NCI-H2171 (cell line): ENCODE results near the gene NUDT14.

ENCODE experiments used
- DNase-seq: peaks from one replicate; lab custom pipeline; 2025; lab: John Stamatoyannopoulos, UW

The NUDT14 gene

DNA sequence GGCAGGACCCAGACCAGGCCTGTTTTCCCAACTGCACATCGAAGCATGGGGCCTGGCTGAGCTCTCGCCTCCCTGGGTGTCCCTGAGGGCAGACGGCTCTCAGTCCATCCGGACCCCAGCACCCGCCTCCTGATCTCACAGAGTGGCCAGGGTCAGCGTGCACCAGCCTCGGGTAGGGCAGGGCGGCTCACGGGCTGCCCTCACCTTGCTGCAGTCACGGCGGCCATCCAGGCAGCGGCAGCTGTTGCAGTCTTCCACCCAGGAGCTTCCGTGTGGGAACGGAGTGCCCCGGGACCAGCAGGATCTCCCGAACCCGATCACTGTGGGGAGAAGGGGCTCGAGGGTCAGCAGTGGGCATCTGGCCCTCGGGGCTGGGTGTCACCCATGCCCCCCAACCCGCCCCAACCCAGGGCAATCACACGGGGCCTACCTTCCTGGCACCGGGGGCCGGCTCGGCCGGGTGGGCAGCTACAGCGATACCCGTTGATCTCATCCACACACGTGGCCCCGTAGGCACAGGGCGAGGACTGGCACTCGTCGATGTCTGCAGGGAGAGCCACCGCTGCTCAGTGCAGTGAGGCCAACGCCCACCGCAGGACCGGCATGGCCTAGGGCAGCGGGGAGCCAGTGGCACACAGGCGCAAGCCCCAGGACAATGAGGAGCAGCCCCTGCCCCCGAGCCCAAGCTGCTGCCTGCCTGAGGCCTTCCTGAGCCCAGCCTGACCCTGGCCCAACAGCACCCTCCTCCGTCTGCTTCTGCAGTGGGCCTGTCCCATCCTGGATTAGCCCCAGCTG, 34.7 kb downstream of the NUDT14 start:
- DNase-seq = no peak

DNA sequence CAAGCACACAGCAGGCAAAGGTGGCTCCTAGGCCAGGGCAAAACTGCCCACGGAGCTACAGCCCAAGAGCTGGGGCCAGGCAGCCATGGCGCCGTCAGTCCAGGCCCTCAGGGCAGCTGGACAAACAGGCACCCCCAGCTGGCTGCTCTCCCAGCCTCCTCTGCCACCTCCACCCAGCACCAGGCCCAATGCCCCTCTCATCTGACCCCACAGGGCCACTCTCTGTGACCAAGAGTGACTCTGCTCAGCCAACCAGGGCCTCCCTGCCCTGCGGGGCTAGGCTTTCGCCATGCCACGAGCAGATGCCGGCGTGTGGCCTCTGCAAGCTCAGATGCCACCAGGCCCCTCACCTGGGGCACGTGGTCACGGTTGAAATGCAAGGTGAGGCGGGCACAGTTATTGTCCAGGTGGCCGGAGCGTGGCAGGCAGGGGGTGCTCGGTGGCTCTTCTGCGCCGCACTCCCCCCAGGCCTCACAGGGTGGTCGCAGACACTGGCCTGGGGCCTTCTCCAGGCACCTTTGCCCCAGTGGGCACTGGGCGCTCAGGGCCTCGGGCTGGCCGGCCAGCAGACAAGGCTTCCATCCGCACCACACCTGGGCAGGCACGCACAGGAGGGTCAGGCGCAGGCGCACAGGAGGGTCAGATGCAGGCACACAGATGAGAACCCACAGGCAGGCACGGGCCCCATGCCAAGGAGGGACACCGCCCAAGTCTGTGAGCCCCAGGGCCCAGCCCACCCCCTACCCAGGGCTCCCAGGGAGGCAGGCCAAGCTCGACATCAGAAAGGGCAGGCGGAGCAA, 35.5 kb downstream of the NUDT14 start:
- no peak for DNase-seq

DNA sequence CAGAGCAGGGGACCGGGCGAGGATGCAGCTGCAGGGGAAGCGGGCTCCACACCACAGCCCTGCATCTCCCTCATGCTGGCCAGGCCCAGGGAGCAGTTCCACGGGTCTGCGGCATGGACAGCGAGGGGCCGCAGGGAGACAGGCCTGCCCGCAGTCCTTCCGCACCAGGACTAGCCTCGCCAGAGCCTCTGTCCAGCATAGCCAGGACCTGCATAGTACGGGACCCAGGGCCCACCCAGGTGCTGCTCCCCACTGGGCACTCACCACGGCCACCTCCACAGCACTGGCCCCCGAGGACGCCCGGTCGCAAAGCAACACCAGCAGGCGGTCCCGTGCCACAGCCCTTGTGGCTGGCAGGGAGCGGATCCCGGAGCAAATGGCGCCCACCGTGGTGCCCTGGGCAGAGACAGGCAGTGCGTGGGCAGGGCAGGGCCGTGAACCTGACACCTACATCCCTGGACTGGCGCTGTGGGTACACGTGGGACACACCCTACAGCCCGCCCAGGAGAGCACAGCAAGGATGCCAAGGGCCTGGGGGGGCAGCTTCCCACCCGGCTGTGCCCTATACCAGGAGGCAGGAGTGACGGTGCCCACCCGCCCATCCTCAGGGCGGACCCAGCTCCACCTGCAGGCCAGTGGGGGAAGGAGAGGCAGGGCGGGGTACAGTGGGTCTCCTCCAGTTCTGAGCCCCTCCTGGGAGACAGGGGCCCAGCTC, 36.3 kb downstream of the NUDT14 start:
- DNase-seq = no peak

DNA sequence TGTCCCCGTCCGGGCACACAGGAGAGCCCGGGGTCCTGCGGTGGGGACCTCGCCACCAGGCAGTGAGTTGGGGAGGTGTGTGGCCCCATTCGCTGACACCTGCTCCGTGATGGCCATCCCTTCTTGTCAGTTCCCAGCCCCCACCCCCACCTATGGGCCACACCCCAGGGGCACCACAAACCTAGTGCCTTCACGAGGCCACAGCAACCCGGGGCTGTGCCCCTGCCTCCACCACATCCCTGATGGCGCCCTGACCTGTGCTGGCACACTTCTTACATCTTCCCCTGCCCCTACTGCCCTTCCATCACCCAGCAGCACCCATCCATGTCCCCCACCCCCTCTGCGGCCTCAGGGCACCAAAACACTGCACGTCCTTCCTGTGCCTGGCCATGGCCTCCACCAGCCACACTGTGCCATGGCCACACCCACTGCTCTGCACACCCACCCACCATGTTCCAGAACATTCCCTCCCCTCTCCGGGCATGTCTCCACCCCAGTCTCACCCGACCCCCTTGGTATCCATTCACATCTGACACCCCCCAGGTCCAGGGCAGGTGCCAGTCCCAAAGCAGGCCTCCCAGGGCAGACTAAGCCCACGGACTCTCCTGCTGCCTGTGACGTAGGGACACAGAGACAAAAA, 37.0 kb downstream of the NUDT14 start:
- DNase-seq = no peak

DNA sequence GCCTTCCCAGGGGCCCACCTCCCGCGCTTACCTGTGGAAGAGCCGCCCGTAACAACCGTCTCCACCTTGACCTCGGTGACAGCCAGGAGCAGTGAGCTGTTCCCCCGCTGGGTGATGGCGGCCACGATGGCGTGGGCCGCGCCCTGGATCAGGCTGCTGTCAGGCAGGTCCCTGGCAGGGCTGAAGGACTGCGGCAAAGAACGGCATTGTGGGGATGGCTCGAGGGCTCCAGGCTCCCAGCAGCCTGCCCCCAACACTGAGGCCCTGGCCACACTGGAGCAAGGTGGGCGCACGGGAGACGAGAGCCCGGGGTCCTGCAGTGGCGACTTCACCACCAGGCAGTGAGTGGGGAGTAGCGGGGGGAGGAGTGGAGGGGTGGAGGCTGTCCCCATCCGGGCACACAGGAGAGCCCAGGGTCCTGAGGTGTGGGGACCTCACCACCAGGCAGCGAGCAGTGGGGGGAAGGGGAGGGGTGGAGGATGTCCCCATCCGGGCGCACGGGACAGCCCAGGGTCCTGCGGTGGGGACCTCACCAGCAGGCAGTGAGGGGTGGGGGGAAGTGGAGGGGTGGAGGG, 37.6 kb downstream of the NUDT14 start:
- DNase-seq = no peak

DNA sequence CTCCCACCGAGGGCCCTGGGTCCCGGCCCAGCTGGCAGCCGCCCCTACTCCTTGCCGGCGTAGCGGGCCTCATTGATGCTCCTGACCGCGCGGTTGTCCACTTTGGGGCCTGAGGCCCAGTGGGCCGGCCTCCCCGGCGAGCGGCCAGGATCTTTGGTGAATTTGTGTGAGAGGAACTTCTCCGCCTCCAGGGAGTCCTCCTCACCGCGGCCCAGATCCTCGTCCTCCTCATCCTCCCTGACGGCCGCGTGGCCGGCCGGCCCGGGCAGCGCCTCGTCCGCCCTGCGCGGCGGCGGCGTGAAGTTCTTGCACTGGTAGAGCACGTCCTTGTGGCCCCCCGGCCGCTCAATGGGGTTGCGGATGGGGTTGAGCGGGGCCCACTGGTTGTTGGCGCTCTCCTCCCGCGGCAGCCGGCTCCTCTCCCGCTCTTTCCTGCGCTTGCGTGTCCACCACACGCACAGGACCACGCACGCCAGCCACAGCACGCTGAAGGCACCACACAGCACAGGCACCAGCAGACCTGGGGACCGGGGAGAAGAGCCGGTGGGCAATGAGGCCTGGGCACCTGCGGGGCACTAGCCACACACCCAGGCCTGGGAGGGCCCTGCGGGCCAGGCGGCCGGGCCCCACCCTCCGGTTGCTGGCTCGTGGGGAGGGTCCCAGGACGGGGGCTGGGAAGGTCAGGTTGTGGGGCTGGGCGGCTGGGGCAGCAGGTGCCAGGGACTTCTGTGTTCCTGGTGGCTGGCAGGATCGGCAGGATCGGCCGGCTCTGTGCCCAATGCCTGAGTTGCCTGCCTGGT, 38.3 kb downstream of the NUDT14 start:
- no peak for DNase-seq

DNA sequence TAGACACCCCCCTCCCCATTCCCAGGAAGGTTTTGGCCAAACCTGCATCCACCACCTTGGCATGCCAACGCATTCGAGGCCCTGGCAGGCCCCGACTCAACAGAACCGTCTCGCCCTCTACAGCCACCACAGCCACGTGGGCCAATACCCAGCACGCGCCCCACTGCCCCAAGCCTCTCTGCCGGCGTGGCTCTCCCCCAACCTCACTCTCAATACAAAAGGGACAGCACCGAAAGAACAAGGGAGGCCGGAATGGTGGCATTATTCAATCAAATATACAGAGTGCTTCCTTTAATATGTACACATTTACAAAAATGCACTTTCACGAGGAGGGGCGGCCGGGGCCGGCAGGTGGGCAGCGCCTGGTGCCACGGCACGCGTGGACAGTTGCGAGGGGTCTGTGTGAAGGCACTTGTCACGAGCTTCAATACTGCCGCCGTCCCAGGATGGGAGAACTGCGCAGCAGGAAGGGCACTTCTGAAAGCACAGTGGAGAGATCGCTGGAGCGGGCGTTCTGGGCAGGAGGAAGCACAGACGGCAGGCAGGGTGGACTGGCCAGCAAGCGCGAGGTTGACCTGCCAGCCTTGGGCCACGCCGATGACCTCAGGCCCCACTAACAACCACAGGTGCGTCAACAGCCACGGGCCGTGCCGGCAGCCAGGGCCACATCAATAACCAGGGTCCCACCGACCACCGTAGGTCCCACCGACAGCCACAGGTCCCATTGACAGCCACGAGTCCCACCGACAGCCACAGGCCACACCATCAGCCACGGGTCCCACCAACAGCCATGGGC, 39.4 kb downstream of the NUDT14 start:
- no peak for DNase-seq

DNA sequence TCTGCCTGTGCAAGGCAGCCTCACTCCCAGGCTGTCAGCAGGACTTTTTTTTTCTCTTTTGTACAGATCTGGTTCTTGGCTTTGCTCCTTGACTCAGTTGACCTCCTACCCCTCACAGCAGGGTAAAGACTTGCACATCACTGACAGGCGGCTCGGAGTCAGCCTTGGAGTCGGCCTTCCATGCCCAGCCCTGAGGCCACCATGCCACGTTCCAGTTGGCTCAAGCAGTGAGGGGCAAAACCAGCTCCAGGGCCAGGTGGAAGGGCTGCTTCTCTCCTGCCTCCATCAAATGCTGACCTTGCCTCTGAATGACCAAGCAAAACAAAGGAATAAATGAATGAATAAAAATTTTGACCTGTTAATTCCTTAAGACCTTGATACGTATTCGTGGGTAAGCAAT, 40.1 kb downstream of the NUDT14 start:
- DNase-seq = no peak

DNA sequence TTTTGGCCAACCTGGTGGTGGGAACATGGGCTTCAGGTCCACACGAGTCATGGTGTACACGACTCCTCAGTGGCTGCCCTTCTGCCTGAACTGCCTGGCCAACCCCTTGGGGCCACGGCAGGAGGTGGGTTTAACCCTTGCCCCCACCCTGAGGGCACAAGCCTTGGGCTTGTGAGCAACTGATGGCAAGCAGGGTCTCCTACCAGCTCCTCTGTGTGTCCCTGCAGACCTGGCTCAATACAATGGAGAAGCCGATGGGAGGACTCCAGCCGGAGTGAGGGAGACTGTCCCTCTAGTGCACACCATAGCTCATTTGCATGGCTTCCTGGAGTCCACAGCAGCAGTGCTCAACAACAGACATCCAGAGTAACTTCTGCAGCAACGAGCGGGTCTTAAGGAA, 40.5 kb downstream of the NUDT14 start:
- no peak for DNase-seq

DNA sequence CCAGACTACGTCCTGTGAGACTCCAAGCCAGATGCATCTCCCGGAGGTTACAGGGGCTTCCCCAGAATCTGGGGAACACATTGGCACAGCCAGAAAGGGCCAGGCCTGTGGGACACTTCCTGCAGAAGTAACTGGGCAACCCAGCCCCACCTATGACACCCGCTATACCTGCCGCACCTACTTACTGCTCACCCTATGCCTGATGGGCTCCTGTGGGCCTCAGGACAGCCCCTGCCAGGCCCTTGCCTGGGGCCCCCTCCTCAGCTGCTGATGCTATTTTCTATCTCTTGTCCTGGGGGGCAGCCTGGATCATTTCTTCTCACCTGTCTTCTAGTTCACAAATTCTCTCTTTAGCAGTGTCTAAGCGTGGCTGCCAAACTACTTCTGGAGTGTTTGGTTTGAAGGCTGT, 41.3 kb downstream of the NUDT14 start:
- DNase-seq = no peak

DNA sequence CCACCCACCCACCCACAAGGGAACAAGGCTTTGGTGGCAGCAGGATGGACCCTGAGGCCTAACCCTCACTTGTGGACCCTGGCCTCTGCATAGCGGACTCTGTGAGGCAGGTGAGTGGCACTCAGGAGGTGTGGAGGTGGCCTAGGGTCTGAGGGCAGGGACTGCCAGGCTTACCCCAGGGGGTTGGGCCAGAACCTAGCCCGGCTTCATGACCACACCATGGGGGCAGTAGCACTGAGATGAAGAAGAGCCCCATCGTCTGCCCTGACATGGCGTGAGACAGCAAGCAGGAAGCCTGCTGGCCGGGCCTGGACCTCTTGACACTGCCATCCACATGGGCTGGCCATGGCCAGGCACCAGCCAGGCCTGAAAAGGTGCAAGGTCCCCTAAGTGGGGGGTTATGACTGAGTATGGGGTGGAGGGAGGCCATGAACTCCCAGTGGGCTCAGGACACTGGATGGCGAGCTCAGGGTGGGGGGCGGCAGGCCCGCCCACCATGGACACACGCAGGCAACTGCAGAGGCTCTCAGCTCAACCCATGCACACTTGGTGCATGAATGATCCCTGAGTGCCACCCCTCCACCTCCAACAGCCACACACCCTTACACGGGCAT, 41.8 kb downstream of the NUDT14 start:
- no peak for DNase-seq

DNA sequence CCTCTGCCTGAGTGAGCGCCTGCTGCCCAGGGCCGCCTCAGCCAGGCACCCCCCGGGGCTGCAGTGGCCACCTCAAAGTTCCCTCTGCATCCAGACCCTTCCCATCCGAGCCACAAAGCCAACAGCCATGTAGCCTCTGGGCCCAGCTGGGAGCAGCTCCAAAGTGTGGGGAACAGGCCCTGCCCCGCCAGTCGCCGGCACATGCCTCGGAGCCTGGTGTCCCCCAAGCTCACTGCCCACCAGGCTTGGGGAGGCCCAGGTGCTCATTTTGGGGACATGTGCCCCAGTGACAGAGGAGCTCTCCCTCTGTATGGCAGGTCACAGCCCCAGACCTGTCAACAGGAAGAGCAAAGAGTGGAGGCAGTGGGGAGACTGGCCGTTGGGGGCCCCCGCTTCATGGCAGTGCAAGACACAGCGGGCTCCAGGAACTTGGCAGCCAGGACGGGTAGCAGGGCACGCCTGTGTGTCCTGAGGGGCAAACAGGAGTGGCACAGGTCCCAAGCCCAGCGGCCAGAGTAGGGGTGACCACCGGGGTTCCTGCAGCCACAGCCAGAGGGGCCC, 42.5 kb downstream of the NUDT14 start:
- DNase-seq = no peak

DNA sequence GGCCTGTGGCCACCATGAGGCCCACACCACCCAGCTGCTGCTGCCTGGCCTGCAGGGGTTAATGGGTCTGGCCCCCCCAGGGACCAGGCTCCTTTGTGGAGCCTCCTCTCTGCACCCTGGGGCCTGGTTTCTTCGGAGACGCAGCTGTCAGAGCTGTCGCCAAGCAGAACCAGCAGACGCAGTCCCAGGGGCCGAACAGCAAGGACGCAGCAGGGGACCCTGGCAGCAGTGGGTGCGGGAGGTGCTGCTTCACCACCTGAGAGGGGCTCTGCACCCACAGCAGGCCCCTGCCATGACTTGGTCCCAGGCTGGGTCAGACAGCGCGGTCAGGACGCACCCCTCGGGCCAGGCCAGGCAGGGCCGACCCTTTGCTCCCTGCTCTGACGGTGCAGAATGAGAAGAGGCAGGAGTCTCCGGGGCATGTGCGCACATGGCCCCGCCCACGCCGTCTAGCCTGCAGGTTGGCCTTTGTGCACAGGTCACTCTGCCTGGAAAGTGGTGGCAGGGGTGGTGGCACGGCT, 43.0 kb downstream of the NUDT14 start:
- DNase-seq = no peak

DNA sequence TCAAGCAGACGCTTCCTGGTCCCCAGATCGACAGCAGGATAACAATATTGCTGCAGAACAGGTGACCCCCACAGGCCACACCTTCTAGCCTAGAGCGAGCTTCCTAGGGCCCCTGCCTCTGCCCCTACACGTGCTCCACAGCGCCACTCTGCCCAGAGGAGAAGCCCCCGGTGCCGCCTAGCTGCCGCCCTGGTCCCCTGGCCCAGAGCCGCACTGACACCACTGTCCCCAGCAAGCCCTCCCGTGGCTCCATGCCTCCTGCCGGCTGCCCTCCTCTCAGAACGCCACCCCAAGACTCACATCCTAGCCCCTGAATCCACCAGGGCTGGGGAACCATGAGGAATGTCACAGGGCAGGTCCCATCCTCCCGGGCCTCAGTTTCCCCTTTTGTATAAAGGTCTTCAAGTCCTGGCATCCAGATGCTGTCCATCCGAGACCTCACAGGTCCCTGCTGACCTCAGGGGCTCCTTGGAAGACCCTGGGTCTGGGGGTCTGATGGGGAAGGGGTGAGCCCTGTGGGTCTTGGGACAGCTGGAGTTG, 43.6 kb downstream of the NUDT14 start:
- no peak for DNase-seq

DNA sequence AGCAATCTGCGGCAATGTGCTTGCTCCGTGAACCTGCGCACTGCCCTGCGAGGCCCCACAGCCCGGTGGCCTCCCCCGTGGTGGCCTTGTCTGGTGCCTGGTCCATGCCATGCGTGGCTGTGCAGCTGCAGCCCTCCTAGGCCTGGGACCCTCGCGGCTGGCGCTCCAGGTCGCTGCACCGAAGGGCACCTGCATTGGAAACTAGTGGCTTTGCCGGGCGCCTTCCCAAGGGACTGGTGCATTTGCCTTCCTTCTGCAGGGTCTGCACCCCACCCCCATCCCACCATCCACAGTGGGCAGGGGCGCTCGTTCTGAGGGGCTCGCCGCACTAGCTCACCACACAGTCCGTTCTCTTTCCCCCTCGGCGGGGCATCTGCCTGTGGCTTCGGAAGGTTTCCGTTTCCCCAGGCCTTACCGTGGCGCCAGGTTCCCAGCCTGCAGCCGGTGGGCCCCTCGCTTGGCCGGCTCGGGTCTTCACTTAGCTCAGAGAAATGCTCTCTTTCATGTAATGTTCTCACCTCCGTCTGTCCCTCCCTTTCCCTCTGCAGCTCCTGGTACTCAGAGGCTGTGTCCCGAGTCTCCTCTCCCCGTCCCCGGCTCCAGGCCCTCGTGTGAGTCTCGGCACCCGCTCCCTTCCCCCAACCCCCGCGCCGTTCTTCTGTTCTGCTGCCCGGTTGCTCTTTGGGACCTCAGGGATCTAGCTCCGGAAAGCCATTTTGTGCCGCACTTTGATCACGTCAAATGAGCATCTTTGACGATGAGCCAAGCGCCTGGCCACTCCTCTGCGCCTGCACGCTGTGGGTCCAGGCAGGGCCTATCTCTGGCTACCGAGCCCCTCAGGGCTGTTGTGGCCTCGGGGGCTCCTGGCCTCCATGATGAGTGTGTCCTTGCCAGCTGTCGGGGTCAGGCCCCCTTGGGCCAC, 44.5 kb downstream of the NUDT14 start:
- DNase-seq = no peak

DNA sequence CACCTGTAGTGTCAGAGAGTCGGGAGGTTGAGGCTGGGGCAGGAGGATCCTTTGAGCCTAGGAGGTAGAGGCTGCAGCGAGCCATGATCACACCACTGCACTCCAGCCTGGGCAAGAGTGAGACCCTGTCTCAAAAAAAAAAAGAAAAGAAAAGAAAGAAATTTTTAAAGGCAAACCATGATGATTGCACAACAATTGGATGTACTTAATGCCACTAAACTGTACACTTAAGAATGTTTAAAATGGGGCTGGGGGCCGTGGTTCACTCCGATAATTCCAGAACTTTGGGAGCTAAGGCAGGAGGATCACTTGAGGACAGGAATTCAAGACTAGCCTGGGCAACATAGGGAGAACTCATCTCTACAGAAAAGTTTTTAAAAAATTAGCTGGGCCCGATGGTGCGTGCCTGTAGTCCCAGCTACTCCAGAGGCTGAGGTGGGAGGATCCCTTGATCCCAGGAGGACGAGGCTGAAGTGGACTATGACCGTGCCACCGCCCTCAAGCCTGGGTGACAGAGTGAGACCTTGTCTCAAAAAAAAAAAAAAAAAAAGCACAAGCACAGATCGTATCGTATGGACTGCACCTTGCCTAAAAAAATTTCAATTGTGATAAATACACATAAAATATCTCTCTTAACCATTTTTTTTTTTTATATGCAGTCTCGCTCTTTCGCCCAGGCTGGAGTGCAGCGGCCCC, 45.3 kb downstream of the NUDT14 start:
- no peak for DNase-seq

DNA sequence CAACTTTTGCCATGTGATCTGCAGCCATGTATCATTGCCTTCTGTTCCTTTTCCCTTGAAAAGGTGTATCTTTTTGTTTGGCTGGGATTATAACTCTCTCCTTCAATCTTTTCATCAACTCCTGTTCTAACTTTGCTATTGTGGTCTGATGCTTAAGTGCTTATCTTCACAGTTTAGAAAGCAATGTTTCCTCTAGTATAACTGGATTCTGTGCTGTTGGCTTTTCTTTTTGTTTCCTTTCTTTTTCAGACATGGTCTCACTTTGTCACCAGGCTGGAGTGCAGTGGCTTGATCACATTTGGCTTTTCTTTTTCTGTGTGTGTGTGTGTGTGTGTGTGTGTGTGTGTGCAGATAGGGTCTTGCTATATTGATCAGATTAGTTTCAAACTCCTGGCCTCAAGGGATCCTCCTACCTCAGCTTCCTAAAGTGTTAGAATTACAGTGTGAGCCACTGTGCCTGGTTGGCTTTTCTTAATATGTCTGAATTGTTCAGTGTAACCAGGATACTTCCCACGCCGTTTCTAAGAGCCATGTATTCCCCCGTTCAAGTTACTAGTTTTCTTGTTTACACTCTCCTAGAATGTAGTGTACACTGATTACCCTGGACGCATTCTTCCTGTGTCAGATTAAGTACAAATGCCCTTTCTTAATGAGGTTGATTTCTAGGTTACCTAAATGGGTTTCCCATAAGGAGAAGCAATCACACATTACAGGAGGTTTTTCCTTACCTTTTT, 48.0 kb downstream of the NUDT14 start:
- DNase-seq = no peak
